A549 treated with AZD9567 at 1 μM for 4 hours (cell line): ENCODE data around the gene CDK4. TPM values are rescaled to one million over a fixed set of nuclear protein-coding genes. Genes with fewer than 3 reads are reported as not detected.

Source experiments
- total RNA-seq: library from RNA; stranded (reverse); fragments of 200-300 nt; extraction: Qiagen RNA extraction; gene quantifications from 5 replicates; pipeline ENCODE4 v1.2.3, GENCODE V29; 2022; ENCODE audit not compliant: insufficient read depth

The CDK4 gene
- 232 to 253 TPM (median 250 TPM) in 5 replicates for total RNA-seq

DNA sequence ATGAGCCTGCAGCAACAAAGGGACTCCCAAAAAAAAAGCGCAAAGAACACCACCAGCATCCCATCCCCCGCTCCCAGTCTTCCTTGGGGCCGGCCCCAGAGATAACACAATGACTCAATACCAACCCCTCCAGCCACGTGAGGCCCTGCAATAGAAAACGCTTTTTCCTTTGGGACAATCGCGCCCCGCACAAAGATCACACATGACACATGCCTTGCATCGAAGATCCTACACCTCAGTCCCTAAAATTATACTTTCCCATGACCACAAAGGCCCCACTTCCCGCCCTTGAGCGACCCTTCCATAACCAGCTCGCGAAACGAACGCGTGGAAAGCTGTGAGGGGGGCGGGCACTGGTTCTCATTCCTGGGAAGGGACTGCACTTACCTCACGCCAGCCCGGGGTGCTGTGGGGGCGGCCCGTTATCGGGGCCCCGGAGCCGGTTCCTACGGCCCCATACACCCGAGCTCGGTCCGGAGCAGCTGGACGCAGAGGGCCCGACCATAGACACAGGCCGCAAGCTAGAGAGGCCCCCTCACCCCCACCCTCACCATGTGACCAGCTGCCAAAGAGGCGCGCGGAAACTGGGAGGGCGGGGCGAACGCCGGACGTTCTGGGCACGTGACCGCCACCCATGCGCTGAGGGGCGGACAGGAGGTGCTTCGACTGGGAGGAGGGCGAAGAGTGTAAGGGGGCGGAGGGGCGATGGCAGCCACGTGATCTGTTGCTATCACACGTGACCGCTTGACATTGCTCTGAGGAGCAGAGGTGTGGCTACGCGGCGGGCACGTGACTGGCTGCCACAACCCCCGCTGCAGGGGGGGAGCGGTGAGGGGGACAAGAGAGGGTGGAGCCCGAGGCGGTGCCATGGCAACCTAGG lies at the start of gene CDK4:
TSS of gene CDK4 (minus strand) at position 523 of the 880 bp plus-strand sequence. CDS start 593 bp downstream, outside the sequence.

DNA sequence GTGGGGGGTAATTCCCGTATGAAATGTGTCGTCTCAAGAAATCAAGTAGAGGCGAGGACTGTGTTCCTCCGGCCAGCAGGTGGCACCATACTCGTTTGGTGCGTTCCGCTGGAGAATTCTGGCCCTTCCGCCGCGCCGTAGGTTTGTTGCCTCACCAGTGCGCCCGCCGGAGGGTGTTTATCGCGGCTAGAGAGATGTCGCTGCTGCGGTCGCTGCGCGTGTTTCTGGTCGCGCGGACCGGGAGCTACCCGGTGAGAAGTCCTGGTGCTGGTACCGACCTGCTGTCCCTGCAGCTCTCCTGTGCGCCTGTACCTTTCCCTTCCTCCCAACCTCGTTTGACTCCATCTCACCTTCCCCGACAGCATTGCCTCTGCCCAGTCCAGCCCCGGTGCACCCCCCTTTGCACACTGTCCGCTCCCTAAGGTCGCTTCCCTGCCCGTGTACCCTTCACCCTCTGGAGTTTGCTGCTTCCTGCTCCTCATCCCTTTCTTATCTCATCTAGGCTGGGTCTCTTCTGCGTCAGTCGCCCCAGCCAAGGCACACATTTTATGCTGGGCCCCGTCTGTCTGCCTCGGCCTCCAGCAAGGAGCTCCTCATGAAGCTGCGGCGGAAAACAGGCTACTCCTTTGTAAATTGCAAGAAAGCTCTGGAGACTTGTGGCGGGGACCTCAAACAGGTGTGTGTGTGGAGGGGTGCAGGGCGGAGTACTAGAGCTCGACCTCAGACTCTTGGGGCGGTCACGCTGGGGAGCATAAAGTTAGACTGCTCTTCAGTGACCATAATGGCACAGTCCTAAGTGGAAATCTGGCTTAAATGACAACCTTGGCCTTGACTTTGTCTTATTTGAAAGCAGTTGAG lies 30.7 kb upstream of the CDK4 start, which contains the start of gene TSFM:
TSS of gene TSFM (plus strand) at position 180 of the 858 bp plus-strand sequence. CDS start at position 195, 15 bp downstream.

DNA sequence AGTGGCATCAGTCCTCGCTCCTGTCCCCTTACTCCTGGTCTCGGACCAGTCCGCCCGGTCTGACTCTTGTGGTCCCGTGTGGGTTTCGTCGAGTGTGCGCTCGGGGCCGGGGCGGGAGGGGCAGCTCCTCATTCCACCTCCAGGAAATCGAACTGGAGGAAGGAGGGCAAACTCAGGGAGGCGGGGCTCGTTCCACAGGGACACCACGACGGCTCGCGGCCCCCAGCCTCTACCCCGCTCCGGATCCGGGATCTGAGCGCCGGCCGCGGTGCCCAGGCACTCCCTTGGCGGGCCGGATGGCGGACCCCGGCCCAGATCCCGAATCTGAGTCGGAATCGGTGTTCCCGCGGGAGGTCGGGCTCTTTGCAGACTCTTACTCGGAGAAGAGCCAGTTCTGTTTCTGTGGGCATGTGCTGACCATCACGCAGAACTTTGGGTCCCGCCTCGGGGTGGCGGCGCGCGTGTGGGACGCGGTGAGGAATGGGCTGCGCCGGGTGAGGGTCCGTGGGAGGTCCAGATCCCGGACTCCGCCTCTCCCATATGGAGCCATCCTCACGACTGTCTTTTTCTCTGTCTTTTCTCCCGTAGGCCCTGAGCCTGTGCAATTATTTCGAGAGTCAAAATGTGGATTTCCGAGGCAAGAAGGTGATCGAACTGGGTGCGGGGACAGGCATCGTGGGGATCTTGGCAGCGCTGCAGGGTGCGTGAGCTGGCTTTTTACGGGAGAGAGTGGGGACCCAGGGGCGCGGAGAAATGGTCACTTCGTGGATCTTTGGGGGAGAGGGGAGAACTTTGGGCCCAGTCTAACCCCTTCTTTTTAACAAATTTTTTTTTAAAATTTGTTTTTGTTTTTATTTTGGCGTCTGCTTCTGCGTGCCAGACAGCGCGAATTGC lies 20.6 kb upstream of the CDK4 start, which contains the start of gene EEF1AKMT3:
TSS of gene EEF1AKMT3 (plus strand) at position 186 of the 894 bp plus-strand sequence. CDS start at position 297, 111 bp downstream.

DNA sequence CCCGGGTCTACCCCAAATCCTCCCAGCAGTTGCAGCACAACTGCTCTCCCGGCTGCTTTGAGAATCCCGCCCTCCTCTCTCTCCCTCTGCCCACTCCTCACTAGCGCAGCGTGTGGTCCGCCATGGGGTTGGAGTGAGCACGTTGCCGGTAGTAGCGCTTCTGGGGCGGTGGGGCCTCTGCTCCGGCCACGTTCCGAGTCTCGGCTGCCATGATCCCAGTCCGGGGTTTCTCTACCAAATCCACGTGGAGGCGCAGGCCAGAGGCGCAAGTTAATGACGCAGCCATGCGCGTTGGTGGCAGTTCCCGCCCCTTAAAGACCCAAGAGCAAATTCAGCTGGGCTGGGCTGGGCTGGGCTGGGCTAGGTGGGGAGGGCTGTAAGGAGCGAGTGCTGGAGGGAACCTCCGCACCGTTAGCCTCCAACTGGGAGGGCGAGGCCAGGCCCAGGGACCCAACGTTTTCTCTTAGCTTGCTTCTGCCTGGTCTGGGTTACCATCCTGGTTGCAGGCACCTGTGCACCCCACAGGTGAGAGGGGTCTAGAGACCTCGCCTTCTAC lies 19.8 kb upstream of the CDK4 start, which contains the start of gene METTL1:
TSS of gene METTL1 (minus strand) at position 233 of the 556 bp plus-strand sequence. CDS start at position 211, 22 bp downstream.

DNA sequence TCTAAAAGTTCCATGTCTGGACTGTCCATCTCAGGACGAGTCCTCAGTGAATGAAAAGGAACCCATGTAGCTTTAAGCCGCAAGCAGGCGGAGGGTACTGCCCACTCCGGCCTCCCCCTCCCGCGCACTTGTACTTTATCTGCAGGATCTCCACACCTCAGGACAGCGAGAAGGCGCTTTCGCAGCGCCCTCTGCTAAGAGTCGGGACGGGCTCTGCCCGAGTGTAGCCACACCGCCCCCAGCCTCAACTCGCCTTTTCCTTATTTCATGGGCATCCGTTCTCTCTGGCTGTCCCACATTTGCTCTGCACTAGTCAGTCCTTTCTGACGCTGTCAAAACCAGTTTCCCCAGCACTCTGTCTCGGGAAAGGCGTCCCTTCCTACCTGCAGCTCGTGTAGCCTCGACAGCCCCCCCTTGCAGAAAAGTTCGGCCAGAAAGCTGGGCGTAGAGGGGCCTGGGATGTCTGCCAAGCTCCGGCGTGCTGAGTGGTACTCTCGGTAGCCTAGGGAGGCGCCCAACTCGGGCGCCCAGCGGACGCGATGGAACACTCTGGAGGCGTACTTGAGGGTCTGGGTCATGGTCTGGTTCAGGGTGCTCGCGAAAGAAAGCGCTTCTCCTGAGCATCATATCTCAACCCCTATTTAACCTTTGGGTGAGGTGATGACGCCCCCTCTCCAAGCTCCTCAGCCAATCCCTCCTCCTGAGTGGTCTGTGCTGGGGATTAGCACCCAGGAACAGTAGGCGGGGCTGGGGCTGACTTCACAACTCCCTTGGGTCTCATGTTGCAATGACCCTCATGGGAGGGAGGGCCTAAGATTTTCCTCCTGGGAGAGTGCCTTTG lies 14.6 kb upstream of the CDK4 start, which contains the start of gene CYP27B1:
TSS of gene CYP27B1 (minus strand) at position 615 of the 841 bp plus-strand sequence. CDS start at position 578, 37 bp downstream.

DNA sequence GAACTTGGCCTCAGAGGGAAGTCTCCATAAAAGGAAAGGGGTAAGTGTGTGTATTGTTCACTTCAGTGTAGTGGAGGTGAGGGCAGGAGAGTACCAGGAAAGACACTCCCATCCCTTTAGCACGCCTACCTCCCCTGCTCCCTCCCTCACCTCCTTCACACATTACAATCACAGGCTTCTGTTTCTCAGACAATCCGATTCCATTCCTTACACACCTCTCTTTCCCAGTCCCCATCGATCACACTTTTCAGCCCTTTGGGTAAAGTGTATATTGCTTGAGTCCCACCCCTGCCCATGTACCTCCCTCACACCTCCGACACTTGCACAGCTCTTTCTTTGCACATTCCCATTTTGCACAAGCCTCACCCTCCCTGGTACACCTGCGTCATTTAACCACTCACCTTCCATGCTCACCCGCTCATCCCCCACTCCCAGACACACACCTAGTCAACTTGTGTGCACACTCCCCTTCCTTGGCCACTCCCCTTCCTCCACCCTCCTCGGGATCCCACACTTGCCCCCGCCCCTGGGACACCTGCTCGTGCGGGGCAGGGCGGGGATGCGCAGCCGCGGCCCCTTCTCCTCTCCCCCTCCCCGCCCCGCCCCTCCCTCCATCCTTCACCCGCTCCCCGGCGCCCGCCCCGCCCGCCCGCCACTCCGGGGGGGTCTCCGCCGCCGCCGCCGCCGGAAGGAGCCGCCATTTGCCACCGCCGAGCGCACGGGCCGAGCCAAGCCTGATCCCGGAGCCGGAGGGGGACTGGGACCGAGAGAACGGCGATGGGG lies 2.5 kb upstream of the CDK4 start, which contains the start of gene MARCHF9:
TSS of gene MARCHF9 (plus strand) at position 693 of the 783 bp plus-strand sequence. CDS start 426 bp downstream, outside the sequence.

DNA sequence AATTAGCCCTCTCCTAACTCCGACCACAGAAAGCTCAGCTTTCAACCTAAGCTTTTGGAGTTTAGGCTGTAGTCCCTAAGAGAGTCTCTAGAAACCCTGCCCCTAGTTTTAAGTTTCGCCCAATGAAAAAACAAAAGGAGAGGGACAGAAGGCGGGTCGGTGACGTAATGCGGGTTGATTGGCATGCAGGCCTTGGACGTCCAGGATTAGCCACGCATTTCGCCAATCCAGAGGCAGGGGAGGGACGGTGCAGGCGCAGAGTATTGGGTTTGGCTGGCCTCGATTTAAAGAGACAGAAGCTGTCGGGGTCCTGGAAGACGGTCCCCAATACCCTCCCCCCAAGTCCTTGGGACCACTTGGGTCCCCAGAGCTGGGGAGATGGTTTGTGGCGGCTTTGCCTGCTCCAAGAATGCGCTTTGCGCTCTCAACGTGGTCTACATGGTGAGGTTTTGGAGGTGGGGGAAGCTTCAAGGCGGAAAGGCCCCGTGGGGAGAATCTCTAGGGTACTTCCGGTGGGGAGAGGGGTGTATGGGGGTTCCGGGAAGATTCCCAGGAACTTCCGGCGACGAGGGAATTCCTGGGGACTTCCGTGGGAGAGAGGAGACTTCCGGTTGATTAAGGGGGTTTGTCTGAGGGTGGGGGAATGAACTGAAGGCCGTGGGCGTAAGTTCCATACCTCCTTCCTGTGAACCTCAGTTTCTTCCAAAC lies 7.2 kb downstream of the CDK4 start, which contains the start of gene TSPAN31:
TSS of gene TSPAN31 (plus strand) at position 263 of the 708 bp plus-strand sequence. CDS start at position 379, 116 bp downstream.

DNA sequence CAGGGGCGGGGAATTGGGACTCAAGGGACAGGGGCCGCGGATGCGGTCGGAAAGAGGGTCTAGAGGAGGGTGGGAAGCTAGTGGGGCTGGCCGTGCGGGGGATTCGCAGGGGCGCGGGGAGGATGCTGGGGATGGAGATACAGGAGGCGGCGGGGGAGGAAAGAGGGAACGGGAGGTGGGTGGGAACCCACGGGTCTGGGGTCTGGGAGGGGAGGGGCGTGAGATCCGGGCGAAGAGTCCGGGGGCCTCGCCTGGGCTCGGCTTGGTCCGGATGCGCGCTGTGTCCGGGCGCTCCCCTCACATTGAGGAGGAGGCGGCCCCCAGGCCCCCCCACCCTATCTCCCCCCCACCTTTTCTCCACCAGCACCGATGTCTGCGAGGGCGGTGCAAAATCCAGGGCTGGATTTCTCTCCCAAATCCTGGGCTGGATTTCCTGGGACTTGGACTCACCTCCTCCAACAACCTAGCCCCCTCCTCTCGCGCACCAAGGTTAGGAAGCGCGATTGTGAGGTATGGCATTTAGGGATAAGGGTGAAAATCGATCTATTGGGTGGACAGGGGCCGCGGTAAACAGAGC lies 13.4 kb downstream of the CDK4 start, which contains the start of gene AGAP2:
TSS of gene AGAP2 (minus strand) at position 82 of the 577 bp plus-strand sequence. CDS start 496 bp downstream, outside the sequence.

Other genes with a start within 250 kb of the CDK4 start
- 25.3 to 34.3 TPM (median 31.4 TPM) in 5 replicates for gene DDIT3, start 231.8 kb downstream of the CDK4 start, total RNA-seq
- gene MBD6, start 229.5 kb downstream of the CDK4 start, total RNA-seq, result 7.9 to 27.8 TPM (median 25.9 TPM) in 5 replicates
- 113 to 139 TPM (median 118 TPM) in 5 replicates for gene DCTN2, start 205.1 kb downstream of the CDK4 start, total RNA-seq
- 0.17 to 0.32 TPM (median 0.26 TPM) in 4 of 5 replicates, not detected in the other for gene KIF5A, start 202.3 kb downstream of the CDK4 start, total RNA-seq
- 39.5 to 42.5 TPM (median 40.2 TPM) in 5 replicates for gene PIP4K2C, start 161.1 kb downstream of the CDK4 start, total RNA-seq
- gene DTX3, start 147.5 kb downstream of the CDK4 start, total RNA-seq, result 11.8 to 16.9 TPM (median 16.2 TPM) in 5 replicates
- 5.0 to 22.2 TPM (median 5.9 TPM) in 5 replicates for gene ARHGEF25, start 140.9 kb downstream of the CDK4 start, total RNA-seq
- gene B4GALNT1, start 119.1 kb downstream of the CDK4 start, total RNA-seq, result 33.1 to 44.2 TPM (median 39.2 TPM) in 5 replicates
- gene OS9, start 58.2 kb downstream of the CDK4 start, total RNA-seq, result 115 to 117 TPM (median 116 TPM) in 5 replicates
- gene AGAP2, start 13.6 kb downstream of the CDK4 start, total RNA-seq, result 0.09 to 0.16 TPM (median 0.12 TPM) in 4 of 5 replicates, not detected in the other
- 15.7 to 20.3 TPM (median 16.1 TPM) in 5 replicates for gene TSPAN31, start 7.3 kb downstream of the CDK4 start, total RNA-seq
- gene MARCHF9, start 2.8 kb upstream of the CDK4 start, total RNA-seq, result 4.7 to 8.0 TPM (median 7.2 TPM) in 5 replicates
- 0.79 to 3.1 TPM (median 2.3 TPM) in 5 replicates for gene CYP27B1, start 14.8 kb upstream of the CDK4 start, total RNA-seq
- gene METTL1, start 19.8 kb upstream of the CDK4 start, total RNA-seq, result 59.2 to 71.4 TPM (median 60.7 TPM) in 5 replicates
- 4.1 to 5.3 TPM (median 4.6 TPM) in 5 replicates for gene EEF1AKMT3, start 20.3 kb upstream of the CDK4 start, total RNA-seq
- gene TSFM, start 30.5 kb upstream of the CDK4 start, total RNA-seq, result 69.0 to 74.2 TPM (median 71.0 TPM) in 5 replicates
- 0.42 to 0.77 TPM (median 0.54 TPM) in 4 of 5 replicates, not detected in the other for gene AVIL, start 66.4 kb upstream of the CDK4 start, total RNA-seq
- 40.6 to 49.7 TPM (median 44.1 TPM) in 5 replicates for gene CTDSP2, start 94.4 kb upstream of the CDK4 start, total RNA-seq
- 2.9 to 6.4 TPM (median 5.7 TPM) in 5 replicates for gene ATP23, start 189.3 kb upstream of the CDK4 start, total RNA-seq